Erythroblast (primary cell): ENCODE results near the gene FER.

Experiments
- GATA1 ChIP-seq: IDR thresholded peaks from 2 replicates; pipeline ENCODE4 v1.6.1; 2011; ENCODE audit warnings: low read depth, mild to moderate bottlenecking, control low read depth, low read length, moderate library complexity
- POLR2A ChIP-seq: IDR thresholded peaks from 2 replicates; pipeline ENCODE4 v1.6.1; 2011; ENCODE audit warnings: mild to moderate bottlenecking, low read length

DNA sequence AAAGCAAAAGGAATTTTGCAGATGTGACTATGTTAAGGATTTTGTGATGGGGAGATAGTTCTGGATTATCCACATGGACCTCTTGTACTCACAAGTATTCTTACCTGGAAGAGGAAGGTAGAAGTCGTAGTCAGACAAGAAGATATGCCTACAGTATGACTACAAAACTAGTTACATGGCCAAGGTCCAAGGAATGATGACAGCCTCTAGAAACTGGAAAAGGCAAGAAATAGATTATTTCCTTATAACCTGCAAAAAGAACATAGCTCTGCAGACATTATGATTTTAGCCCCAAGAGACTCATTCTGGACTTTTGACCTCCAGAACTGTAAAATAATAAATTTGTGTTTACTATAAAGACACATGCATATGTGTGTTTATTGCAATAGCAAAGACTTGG is 226.9 kb downstream of the FER start:
- TF ChIP-seq POLR2A (no peak), GATA1 (no peak)
